HG02678 (cell line): ENCODE data around the gene SLC22A31.

ENCODE experiments used
- ATAC-seq: cut with Tn5 transposase; IDR thresholded peaks from one replicate; pipeline ENCODE4 v1.9.1; 2021; ENCODE audit warnings: mild to moderate bottlenecking, moderate library complexity; ENCODE audit not compliant: unreplicated experiment

SLC22A31 gene

DNA sequence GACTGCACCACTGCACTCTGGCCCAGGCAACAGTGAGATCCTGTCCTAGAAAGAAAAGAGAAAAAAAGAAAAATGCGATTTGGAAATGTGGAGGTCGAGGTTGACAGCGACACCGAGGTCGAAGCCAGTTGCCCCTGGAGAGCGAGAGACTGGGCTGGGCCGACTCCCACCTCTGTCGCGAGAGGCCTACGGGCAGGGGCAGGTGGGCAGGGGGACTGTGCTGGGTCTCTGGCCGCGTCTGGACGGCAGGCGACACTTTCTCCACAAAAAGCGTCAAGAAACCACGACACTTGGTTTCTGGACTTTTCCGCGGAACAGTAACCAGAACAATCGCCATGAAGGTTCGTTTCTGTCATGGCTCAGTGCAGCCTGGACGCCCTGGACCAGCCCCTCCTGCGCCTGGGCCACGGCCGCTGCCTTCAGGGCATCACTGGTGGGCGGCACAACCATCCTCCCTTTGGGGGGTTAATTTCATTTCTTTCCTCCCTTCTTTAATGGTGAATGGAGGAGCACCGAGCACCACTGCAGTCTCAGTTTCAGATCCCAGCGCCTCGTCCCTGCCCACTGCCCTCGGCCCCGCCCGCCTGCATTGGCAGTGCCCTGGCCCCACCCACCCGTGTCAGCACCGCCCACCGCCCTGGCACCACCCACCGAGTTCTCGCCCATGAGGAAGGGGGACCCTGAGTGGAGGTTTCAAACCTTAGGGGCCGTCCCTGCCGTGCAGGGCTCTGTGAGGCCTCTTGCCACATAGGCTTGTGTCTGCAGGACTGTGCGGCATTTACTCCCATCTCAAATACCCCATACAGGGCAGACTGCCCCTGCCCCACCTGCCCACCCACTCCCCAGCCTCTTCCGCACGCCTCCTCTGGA lies 47.3 kb downstream of the SLC22A31 start:
- ATAC-seq: no peak

DNA sequence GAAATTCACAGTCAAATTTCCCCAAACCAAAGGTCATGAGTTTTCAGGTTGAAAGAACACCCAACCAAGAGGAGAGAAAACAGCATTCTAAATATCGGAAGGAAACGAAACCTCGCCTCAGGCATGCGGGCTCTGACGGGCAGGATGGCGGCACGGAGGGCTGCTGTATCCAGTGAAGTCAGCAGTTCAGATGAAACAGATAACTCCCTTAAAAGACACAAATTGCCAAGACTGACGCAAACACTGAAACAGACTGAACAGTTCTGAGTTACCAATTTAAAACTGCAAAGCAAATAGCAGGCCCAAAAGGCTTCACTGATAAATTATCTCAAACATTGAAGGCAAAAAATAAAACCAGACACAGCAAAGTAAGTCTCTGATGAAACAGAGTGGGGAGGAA lies 49.4 kb downstream of the SLC22A31 start:
- ATAC-seq: no peak

DNA sequence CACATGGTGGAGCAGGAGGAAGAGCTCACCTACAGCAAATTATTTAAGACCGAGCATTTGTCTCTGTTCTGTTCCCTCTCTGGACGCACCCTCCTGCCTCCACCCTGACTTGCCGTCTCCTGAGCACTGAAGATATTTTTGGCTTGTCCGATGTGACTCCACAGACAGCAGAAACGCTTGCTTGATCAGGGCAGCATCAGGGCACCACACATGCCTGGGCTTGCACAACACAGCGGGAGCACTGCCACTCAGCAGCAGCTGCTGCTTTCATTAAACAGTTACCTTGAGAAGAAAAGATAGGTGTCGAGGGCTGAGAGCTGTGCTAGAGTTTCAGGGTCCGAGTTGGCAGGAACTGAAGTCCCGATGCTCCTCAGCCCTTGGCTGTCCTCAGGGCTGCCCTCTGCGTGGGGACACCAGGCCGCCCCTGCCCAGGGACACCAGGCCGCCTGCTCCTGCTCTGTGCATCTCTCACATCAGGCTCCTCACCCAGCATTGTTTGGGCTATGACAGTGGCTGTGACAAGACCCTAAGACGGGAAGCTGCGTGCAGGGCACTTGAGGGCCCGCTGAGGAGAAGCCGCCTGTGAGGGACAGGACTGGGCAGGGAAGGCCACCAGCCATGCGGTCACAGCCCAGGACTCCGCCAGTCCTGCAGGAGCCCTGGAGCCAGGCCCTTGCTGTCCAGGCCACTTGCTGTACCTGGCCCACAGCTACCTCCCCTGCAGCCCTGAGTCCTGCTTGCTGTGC lies 50.1 kb downstream of the SLC22A31 start:
- ATAC-seq: no peak

DNA sequence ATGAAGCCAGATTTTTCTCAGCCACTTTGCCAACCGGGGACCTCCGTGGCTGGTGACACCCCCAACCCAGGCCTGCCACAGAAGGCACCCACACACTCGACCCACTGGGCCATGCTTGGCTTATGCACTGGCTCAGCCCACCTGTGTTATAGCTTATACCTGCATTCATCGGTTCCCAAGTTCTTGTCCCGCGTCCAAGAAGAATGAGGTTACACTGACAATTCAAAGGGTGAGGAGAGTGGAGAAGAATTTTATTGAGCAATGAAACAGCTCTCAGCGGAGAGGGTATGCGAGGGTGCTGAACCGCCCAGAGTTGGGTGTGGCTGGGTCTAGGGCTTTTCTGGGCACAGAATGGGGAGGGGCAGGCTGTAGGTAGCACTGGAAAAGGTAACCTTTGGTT lies 51.0 kb downstream of the SLC22A31 start:
- ATAC-seq: no peak

DNA sequence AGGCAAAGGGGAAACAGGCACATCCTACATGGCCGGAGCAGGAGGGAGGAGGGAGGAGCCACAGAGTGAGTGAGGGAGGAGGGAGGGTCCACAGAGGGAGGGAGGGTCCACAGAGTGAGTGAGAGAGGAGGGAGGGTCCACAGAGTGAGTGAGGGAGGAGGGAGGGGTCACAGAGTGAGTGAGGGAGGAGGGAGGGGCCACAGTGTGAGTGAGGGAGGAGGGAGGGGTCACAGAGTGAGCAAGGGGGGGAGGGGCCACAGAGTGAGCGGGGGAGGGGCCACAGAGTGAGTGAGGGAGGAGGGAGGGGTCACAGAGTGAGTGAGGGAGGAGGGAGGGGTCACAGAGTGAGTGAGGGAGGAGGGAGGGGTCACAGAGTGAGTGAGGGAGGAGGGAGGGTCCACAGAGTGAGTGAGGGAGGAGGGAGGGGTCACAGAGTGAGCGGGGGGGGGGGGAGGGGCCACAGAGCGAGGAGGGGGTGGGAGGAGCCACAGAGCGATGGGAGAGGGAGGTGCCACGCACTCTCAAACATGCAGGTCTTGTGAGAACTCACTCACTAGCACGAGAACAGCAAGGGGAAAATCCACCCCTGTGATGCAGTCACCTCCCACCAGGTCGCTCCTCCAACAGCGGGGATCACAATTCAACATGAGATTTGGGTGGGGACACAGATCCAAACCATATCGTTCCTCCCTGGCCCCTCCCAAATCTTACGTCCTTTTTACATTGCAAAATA lies 53.1 kb downstream of the SLC22A31 start:
- ATAC-seq: no peak

DNA sequence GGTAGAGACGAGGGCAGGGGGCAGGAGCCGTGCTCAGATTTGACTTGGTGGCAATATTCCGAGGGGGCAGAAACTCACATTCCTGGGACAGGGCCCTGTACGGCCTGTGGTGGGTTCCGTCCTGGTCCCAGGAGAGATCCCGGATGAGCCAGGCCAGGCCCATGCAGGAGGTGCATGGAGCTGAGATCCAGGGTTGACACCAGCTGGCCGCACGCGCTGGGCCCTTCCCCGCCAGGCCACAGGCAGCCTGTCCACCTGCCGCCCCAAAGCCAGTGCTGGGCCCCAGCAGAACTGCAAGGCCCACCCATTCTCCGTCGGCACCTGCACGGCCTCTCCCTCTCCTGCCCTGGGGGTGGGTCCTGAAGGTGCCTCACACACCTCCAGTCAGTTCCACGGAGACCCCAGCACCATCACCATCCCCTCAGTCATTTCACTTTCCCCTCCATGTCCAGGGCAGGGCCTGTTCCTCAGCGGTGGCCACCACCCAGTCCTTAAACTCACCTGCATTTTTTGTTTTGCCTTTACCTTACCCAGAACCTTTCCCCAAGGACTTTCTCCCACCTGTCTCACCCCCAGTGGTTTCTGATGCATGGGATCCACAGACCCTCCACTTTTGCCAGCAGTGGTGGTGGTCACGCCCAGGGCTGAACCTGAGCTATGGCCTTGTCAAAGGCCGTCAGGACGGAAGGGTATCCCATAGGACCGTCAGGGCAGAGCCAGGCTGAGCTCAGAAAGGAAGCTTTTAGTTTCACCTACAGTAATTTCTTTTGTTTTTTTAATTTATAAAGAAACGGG lies 53.9 kb downstream of the SLC22A31 start:
- no peak for ATAC-seq
